Measurements from ENCODE around the gene CREB3L1. TPM values are rescaled to one million over a fixed set of nuclear protein-coding genes. Genes with fewer than 3 reads are reported as not detected.

CREB3L1 gene
- total RNA-seq, 4 donors from 2014 or later: 0.27 to 0.69 (median 0.57) TPM

DNA sequence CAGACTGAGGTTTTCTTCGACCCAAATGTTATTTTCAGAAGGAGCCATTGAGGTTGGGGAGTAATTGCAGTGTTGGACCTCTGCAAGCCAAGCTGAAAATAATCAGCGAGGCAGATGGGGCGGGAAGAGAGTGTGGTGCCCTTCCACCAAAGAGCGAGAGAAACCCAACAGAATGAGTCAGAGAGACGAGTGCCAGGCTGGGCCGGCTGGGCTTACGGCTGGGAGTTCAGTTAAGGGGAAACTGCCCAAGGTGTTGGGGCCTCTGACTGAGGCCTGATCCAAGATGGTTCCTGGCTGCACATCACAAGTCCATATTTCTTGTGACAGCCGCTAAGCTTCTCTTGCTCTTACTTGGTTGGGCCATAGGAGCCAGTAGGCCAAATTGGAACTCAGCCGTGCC is 30.4 kb upstream of the CREB3L1 start:
- intact Hi-C loops (cut with DNase I; ENCODE audit: low total_unique reads): no loop called here
- TF ChIP-seq, protein P1, sequence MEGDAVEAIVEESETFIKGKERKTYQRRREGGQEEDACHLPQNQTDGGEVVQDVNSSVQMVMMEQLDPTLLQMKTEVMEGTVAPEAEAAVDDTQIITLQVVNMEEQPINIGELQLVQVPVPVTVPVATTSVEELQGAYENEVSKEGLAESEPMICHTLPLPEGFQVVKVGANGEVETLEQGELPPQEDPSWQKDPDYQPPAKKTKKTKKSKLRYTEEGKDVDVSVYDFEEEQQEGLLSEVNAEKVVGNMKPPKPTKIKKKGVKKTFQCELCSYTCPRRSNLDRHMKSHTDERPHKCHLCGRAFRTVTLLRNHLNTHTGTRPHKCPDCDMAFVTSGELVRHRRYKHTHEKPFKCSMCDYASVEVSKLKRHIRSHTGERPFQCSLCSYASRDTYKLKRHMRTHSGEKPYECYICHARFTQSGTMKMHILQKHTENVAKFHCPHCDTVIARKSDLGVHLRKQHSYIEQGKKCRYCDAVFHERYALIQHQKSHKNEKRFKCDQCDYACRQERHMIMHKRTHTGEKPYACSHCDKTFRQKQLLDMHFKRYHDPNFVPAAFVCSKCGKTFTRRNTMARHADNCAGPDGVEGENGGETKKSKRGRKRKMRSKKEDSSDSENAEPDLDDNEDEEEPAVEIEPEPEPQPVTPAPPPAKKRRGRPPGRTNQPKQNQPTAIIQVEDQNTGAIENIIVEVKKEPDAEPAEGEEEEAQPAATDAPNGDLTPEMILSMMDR (IDR thresholded peaks at IDR 0.05 in 4 of 5, conservative IDR thresholded peaks at IDR 0.05 in 1 of 5): no peak
- TF ChIP-seq POLR2A (IDR thresholded peaks at IDR 0.05): no peak
- no peak overlapping the region for H3K4me3 ChIP-seq
- peaks cover 5 to 12% of the 10 kb centered on the region in 2 donors for H3K4me1 ChIP-seq
- no peaks in the 10 kb centered on the region for H3K27me3 ChIP-seq
- in situ Hi-C loops (cut with MboI; ENCODE audit: low sequenced_read_pairs in 4 of 4): loop anchor here in 2 of 4 donors (25.0 kb wide), 1 partner anchor 290 kb away; no protein-coding TSS in a partner anchor
- H3K27ac ChIP-seq: peak overlapping the region in 2 of 4 donors; percentile 3 to 53
- H3K36me3 ChIP-seq: no peaks in the 10 kb centered on the region
- ATAC-seq: no peak
- DNase-seq: peak in 1 of 2 donors; percentile 30
- H3K9me3 ChIP-seq: no peaks in the 10 kb centered on the region

DNA sequence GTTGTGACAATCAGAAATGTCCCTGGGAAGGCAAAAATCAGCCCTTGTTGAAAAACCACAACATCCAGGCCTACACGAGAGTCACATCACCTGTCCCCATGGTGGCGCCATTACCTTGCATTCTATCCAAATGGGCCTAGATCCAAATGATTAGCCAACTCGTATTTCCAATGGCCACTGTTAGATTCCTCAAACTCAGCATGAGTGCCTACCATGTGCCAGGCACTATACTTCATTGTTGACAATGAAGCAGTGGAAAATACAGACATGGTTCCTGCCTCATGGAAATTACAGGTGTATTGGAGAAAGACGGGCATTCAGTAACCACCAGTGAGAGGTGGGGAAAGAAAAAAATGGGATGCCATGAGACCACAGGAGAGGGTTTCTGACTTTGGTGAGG is 29.8 kb upstream of the CREB3L1 start:
- peak overlapping the region in 1 of 4 donors; percentile 53 for H3K27ac ChIP-seq
- DNase-seq: no peak
- intact Hi-C loops (cut with DNase I; ENCODE audit: low total_unique reads) (no loop called here), in situ Hi-C loops (cut with MboI; ENCODE audit: low sequenced_read_pairs in 4 of 4) (loop anchor here in 2 of 4 donors (25.0 kb wide), 1 partner anchor 290 kb away; no protein-coding TSS in a partner anchor)
- ATAC-seq: no peak
- H3K4me3 ChIP-seq: no peak overlapping the region
- TF ChIP-seq, protein P1 (IDR thresholded peaks at IDR 0.05 in 4 of 5, conservative IDR thresholded peaks at IDR 0.05 in 1 of 5): no peak
- no peak for TF ChIP-seq POLR2A (IDR thresholded peaks at IDR 0.05)
- peaks cover 4 to 10% of the 10 kb centered on the region in 2 donors for H3K4me1 ChIP-seq
- H3K27me3 ChIP-seq: no peaks in the 10 kb centered on the region
- no peaks in the 10 kb centered on the region for H3K9me3 ChIP-seq
- no peaks in the 10 kb centered on the region for H3K36me3 ChIP-seq

DNA sequence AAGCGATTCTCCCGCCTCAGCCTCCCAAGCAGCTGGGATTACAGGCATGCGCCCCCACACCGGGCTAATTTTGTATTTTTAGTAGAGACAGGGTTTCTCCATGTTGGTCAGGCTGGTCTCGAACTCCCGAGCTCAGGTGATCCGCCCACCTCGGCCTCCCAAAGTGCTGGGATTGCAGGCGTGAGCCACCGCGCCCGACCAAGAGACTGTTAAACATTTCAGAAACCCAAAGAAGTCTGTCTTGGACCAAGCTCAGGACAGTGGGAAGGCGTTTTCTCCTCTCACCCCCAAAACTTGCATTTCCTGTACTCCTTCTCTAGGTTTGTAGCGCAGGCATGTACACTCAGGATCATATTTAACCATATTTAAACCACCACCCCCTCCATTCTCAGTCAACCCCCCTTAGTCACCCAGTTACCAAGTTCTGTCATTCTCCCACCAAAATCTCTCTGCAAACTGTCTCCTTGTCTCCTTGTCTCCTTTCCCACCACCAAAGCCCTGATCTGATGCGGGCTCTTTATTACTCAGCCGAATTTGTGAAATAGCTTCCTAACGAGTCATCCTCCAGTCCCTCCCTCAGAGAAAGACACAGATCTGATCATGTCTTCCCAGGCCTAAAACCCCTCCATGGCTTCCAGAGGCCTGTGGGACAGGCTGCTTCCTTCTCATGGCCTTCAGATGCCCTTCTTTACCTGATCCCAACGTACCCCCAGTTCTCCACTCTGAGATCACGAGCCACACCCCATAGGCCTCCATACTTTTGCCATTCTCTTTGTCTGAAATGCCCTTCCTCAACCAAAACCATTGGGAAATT is 29.0 kb upstream of the CREB3L1 start:
- TF ChIP-seq POLR2A (IDR thresholded peaks at IDR 0.05): no peak
- TF ChIP-seq, protein P1 (IDR thresholded peaks at IDR 0.05 in 4 of 5, conservative IDR thresholded peaks at IDR 0.05 in 1 of 5): no peak
- DNase-seq: no peak
- Histone ChIP-seq H3K27me3 (no peaks in the 10 kb centered on the region), H3K36me3 (no peaks in the 10 kb centered on the region), H3K4me1 (peaks cover 0 to 6% of the 10 kb centered on the region in 2 donors), H3K4me3 (no peak overlapping the region), H3K9me3 (no peaks in the 10 kb centered on the region), H3K27ac (no peak overlapping the region)
- in situ Hi-C loops (cut with MboI; ENCODE audit: low sequenced_read_pairs in 4 of 4): loop anchor here in 2 of 4 donors (25.0 kb wide), 1 partner anchor 289 kb away; no protein-coding TSS in a partner anchor
- ATAC-seq: no peak
- intact Hi-C loops (cut with DNase I; ENCODE audit: low total_unique reads): no loop called here

DNA sequence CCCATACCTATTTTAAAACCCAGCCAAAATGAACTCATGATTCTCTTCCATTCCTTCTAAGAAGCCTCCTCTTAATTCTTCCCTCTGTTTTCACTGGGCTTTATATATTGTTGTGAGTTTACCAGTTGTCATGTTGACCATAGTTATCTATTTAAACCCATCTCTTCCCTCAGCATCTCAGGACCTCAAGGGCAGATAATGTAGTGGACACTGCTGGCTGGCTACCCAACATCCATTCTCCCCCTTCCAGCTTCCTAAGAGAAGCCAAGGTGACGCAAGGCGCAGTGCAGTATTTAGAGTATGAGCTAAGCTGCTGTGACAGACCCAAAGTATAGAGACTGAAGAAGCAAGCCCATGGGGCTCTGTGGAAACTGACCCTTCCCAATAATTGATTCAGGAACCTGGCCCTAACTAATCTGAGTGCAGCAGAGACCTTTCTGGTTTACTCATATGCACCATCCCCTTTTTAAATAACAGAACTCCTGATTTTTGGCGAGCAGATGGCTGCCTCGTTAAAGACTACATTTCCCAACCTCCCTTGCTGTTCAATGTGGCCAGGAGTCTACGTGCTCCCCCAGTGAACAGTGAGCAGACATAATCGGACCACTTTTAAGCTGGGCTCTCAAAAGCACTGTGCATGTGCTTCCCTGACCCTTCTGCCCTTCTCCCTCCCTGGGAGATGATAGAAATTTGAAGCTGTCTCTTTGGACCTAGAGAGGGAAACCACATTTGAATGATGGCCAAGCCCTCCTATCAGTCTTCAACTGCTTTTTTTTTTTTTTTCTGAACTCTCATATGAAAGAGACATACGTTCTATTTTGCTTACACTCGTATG is 28.1 kb upstream of the CREB3L1 start:
- peak overlapping the region in 1 of 4 donors; percentile 47 for H3K27ac ChIP-seq
- in situ Hi-C loops (cut with MboI; ENCODE audit: low sequenced_read_pairs in 4 of 4) (loop anchor here in 2 of 4 donors (25.0 kb wide), 1 partner anchor 288 kb away; no protein-coding TSS in a partner anchor), intact Hi-C loops (cut with DNase I; ENCODE audit: low total_unique reads) (no loop called here)
- H3K36me3 ChIP-seq: no peaks in the 10 kb centered on the region
- no peak overlapping the region for H3K4me3 ChIP-seq
- DNase-seq (no peak), ATAC-seq (peak in 1 of 2 donors; percentile 69)
- H3K4me1 ChIP-seq: peaks cover 0 to 6% of the 10 kb centered on the region in 2 donors
- H3K9me3 ChIP-seq: no peaks in the 10 kb centered on the region
- TF ChIP-seq POLR2A (IDR thresholded peaks at IDR 0.05): no peak
- H3K27me3 ChIP-seq: no peaks in the 10 kb centered on the region

Measured in gastrocnemius medialis (tissue), 4 donors.